GM18873 (cell line): ENCODE results near the gene TRIP11.

Source experiments
- ATAC-seq: cut with Tn5 transposase; IDR thresholded peaks from one replicate; pipeline ENCODE4 v1.9.1; 2021; ENCODE audit warnings: mild to moderate bottlenecking, moderate library complexity, moderate number of reproducible peaks; ENCODE audit not compliant: unreplicated experiment, low FRiP score

The TRIP11 gene

GRCh38 chr14:91926131-91926890 lies 113.5 kb downstream of the TRIP11 start:
- ATAC-seq, result no peak

DNA sequence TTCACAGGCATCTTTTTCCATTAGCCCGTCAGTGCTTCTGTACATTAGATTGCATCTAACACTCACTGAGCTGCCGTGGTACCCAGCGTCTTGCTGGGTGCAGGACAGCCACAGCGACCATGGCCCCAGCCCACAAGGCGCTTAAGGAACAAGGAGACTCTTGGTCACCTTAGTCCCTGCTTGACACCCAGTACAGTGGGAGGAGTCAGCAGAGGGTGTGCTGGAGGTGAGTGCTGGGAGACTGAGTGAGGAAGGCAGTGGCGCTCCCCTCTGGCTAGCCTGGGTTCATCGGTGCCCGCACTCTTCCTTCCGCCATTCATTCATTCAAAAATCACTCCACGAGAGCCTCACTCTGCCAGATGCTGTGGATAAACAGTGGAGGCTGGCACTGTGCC lies 114.1 kb downstream of the TRIP11 start:
- no peak for ATAC-seq

DNA sequence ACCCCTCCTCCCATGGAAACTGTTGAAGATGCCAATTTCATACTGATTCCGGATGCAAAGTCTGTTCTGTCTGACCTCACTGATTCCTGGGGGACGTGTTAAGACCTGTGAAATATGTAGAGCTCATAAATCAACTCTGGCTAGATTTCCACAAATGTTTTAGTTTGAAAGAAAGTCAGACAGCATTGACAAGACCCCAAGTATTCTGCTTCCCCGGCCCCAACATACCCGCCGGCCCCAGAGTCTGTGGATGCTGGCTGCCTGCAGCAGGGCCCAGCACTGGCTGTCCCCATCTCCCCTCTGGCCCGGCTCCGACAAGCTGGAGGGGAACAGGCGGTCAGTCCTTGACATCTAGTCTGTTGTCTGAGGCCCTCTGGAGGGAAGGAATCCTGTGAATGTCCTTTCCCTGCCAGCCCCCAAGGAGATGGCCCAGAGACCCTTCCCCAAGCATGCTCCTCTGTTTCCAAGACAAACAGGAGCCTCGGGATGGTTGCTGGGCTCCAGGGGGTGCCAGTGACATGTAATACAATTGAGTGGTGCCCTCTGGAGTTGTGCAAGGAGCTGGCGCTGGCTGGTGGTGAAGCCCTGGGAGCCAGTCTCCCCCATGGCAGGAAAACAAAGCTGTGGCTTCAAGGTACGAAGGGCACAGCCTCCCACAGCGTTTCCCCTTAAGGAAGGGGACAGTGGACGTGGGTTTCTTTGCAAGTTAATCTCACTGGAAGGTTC lies 114.7 kb downstream of the TRIP11 start:
- no peak for ATAC-seq

DNA sequence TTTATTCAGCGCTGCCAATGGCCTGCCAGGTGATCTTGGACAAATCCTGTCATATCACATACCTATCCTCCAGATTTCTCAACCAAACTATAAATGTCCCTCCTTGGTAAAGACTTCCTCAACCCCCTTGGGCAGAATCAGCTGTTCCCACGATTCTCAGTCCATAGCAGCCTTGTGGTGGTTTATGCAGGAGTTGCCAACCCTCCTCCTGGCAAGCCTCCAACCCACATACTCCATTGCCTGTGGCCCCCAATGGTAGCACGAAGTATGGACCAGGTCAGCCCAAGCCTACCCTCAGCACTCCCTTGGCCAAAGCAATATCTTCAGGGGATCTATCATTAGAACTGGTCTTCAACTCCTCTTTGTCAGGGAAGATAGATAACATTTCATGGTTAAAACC lies 119.3 kb downstream of the TRIP11 start:
- ATAC-seq, result no peak

- no peak for ATAC-seq
These were observed 120.0 kb downstream of the TRIP11 start for GRCh38 chr14:91919814-91920213.

DNA sequence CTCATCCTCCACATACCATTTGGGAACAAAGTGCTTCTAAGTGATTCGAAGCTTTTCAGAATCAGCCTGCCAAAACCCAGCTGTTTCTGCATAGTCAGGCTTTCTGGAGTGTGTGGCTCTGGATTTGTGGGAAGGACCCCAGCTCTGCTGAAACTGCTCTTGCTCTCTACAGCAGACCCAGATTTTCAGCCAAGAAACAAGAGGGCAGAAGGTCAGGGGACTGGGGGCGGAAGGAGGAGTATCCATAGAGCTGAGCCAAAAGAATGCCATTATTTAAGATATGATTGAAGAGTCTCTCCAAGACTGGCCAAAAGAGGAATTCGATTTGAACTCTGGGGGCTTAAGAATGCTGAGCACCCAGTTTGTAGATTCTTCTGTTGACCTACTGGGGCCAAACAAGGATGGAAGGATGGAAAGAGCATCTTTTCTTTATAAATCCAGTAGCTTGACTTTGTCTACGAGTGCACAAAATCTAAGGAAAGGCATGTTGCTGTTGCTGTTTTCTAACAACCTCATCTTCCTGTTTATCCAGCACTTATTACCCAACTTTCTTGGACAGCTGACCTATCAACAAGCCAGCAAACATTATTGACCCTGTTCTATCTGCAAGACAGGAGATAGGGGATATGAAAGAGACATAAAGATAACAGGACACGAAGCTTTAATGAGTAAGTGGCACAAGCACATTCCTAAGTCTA lies 121.5 kb downstream of the TRIP11 start:
- ATAC-seq, result no peak
